GM08714 (cell line): Measurements from ENCODE around the gene CC2D1A.

Source experiments
- H3K4me3 ChIP-seq: fragments of 200-500 bp; sonication (Bioruptor generic); 2 replicates; pipeline ENCODE4 v1.5.1; 2014; ENCODE audit warnings: mild to moderate bottlenecking, low read length, inconsistent platforms
- ZNF274 ChIP-seq: IDR thresholded peaks from 2 replicates; pipeline ENCODE4 v1.6.1; 2012; ENCODE audit warnings: mild to moderate bottlenecking, low read depth, low read length

CC2D1A gene

DNA sequence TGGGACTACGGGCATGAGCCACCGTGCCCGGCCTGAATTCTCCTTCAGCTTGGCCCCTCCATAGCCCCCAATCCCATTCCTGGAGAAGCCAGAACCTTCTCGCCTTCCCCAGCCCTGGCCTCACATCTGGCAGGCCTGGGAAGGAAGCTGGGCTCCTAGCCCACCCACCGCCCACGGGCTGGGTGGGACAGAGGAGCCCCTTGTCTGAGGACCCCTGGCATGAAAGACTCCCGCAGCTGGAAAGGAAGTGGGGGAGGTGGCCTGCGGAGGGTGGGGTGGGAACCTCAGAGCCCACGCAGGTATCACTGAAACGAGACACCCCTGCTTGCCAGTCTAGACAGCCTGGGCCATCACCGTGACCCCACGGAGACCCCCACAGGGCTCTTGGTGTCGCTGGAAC lies 36.7 kb upstream of the CC2D1A start:
- no peak for TF ChIP-seq ZNF274
- H3K4me3 ChIP-seq: no peak overlapping the region

DNA sequence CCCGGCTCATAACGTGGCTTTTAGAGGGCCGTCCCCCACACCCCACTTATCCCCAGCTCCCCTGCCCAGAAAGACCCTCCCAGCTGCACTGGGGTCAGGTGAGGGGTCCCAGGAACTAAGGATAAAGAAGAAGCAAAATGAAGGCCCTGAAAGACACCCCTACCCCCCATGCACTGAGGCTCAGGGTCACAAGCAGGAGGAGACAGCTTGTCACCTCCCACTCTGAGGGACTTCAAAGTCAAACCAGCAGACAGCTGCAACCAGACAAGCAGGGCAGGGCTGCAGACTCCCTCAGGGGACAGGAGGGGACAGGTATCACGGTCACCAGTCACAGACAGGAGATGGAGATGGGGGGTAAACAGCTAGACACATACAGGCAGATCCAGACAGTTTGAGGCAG lies 35.1 kb upstream of the CC2D1A start:
- no peak for TF ChIP-seq ZNF274
- H3K4me3 ChIP-seq: no peak overlapping the region

DNA sequence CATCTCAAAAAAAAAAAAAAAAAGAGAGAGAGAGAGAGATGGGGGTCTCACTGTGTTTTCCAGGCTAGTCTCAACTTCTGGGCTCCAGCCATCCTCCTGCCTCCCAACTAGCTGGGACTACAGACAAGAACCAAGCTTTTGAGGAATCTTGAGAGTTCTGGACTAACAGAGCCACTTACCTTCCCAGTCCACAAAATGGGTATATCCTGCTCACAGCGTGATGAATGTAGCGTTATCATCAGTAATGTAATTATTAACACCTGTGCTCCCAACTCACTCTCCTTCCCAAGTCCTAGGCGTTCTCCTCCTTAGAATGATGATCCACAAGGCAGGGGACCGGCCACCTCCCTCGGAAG lies 33.7 kb upstream of the CC2D1A start:
- H3K4me3 ChIP-seq: no peak overlapping the region

DNA sequence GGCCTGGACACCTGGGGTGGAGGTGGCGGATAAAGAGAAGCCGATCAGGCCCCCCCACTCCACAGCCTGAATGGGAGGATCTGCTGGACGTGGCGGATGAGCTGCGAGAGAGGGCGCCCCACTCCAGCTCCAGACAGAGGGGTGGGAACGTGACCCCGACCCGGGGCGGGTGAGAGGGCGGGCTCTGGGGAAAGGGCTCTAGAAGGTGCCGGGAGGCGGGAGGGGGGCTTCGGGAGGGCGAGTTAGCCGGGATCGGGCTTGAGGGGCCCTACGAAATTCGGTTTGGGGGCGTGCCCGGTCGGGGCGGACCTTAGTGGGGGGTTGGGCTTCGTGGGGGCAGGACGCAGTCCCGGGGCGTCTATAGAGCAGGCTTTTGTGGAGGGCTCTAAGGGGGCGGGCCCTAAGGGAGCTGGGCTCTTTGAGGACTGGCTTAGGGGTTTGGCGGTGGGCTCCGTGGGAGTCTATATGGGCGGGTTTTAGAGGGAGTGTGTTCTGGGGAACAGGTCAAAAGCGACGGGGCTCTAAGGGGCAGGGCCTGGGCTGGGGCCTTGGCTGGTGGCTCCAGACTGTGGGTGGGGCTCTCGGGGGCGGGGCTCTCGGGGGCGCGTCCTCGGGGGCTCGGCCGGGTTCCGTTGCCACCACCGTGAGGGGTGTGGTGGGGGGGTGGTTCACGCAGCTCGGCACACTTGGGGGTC lies 33.2 kb upstream of the CC2D1A start:
- no peak overlapping the region for H3K4me3 ChIP-seq
- TF ChIP-seq ZNF274: no peak

More for the DNA sequence above, 33.7 kb upstream of the CC2D1A start:
- TF ChIP-seq ZNF274: no peak

DNA sequence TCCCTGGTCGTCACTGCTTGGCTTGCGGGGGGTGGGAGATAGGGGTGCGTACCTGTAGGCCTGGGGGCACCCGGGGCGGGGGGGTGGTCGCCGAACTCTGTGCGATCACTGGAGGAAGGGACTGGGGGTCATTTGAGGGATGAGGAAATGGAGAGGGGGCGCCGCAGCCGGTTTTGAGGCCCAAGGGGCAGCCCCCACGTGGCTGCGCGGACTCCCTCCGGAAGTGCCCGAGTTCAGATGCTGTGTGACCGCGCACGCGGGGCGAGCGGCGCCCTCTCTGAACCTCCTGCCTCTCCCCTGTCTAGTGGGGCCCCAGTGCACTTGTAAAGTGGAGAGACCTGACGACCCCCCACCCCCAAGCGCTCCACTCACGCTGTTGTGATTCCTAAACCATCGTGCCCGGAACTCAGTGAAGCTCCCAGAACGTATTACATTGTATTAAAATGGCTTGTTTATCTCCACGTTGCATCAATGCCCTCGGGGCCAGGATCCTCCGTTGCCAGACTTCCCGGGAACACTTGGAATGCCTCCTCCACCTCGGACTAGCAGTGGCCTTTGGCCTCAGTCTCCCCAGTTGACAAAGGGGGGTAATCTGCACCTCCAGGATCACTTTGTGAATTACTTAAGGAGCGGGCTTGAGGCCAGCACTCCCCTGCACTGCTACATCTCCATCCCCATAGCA lies 32.0 kb upstream of the CC2D1A start:
- H3K4me3 ChIP-seq: no peak overlapping the region
- TF ChIP-seq ZNF274: no peak

DNA sequence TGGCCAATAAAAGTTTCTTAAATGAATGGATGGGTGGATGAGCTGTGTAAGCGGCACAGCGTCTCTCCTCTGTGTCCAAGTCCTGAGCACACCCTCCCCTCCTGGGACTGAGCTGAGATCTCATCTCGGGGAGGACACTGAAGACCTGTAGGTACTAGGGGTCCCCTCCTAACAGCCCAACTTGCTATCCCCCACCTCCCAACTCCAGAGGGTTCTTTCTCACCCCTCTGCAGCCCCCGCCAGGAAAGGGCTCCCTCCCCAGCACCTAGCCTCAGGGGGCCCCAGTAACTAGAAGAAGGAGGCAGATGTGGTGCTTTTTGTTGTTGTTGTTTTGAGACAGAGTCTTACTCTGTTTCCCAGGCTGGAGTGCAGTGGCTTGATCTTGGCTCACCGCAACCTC lies 30.2 kb upstream of the CC2D1A start:
- no peak for TF ChIP-seq ZNF274

DNA sequence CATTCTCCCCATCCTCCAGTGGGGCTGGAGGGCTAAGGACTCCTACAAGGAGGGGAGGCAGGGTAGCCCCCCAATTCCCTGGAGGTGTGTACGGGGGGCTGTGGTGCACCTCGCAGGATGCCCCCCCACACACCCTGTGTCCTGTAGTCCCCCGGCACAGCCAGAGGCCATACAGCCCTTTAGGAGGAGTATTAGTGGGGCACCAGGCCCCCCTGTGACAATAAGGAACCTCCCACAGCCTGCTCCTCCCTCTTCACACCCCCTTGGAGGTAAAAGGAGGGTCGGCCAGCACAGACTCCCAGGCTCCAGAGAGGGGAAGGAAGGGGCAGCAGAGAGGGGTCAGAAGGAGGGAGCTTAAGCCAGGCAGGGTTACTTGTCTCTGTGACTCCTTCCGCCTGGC lies 29.2 kb upstream of the CC2D1A start, which contains the start of gene NANOS3:
Gene NANOS3 (plus strand): TSS at position 301 of the 400 bp plus-strand sequence. CDS start 115 bp downstream, outside the sequence.
- no peak for TF ChIP-seq ZNF274
- H3K4me3 ChIP-seq: no peak within 1 kb of the TSS

More for the DNA sequence above, 30.2 kb upstream of the CC2D1A start:
- H3K4me3 ChIP-seq: no peak overlapping the region

DNA sequence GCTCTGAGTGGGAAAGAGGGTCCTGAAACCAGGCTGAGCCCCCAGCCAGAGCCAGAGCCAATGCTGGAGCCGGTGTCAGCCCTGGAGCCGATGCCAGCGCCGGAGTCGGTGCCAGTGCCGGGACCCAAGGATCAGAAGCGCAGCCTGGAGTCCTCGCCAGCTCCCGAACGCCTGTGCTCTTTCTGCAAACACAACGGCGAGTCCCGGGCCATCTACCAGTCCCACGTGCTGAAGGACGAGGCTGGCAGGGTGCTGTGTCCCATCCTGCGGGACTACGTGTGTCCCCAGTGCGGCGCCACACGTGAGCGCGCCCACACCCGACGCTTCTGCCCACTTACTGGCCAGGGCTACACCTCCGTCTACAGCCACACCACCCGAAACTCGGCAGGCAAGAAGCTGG lies 28.7 kb upstream of the CC2D1A start:
- no peak for TF ChIP-seq ZNF274
- H3K4me3 ChIP-seq: no peak overlapping the region

DNA sequence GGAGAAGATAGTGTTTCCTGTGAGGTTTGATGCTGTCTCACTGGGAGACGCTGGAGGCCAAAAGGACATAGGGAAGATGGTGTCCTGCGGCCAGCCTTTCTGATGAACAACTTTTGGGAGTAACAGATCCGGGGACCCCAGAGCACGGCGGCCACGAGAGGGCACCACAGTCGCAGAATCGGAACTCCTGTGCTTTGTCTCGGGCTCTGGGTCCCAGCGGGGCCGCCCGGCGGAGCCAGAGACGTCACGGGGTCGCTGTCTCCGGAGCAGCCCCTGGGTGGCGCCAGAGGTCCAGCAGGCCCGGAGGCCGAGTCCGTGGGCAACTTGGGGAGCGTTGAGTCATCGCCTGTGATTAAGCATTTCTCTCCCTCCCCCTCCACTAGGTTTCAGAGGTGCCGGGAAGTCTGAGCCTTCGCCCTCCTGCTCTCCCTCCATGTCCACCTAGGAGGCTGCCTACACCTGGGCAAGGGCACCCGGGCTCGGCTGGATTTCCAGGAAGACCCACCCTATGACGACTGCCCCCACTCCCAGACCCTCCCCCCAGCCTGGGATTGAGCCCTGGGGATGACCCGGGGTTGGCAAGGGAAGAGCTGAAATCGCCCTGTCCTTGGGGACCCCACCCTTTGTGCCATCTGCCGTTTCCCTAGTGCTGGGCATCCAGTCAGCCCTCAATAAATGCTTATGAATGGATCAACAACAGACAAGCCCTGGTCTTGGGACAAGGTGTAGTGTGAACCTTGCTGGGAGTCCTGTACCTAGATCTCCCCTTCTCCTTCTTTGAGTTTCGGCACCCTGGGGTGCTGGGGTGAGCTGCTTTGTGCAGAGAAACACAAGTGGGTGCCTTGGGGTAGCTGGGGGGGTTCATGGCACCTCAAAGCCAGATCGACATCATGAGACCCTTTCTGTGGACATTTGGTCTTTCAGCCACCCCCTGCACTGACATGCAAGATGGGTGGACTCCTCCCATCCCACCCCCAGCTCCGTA lies 25.6 kb upstream of the CC2D1A start:
- no peak overlapping the region for H3K4me3 ChIP-seq
- no peak for TF ChIP-seq ZNF274

DNA sequence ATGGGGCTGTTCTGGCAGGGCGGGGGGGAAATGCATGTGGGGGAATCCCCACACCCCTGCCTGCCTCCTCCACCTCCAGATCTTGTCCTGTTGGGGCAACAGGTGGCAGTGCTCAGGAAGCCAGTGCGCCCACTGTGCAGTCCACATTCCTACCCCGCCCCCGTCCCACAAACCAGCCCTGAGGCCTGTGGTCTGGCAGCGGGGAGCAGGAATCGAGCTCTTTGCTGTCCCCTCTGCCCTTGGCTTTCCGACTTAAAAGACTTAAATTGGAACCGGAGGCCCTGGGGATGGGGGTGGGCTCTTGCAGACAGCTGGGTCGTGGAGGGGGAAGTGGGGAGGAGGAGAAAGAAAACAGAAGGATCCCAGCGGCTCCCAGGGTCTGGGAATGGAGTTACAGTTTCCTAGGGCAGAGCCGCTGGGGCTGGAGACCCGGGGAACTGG lies 24.7 kb upstream of the CC2D1A start:
- no peak overlapping the region for H3K4me3 ChIP-seq
- no peak for TF ChIP-seq ZNF274

DNA sequence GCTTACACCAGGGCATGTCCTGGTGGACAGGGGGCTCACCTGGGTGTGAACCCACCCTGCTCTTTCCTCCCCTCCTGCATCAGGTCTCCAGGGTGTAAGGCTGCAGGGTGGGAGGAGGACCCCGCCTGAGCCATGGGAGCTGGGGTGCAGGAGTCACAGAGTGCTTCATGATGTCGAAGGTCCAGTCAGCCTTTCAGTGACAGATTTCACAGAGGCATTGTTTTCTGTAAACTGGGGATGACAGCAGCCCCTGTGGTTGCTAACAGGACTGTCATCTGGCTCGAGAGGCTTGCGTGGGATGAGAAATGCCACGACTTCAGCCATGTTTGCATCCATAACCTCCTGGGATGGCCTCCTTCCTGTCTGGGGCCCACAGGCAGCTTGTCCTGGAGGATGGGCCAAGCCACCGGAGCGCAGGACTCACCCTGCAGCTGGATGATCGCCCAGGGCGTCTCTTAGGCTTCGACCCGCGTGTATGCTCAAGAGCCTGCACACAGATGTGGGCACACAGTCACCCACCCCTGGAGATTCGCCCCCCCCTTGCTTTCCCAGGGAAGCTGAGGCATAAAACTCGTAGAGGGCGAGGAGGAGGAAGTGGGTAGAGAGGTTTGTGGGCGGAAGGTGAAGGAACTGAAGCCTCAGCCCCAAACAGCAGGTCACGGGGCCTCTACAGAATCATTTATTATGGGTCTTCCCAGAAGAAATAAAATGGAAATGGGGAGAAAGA lies 24.1 kb upstream of the CC2D1A start:
- TF ChIP-seq ZNF274: no peak

DNA sequence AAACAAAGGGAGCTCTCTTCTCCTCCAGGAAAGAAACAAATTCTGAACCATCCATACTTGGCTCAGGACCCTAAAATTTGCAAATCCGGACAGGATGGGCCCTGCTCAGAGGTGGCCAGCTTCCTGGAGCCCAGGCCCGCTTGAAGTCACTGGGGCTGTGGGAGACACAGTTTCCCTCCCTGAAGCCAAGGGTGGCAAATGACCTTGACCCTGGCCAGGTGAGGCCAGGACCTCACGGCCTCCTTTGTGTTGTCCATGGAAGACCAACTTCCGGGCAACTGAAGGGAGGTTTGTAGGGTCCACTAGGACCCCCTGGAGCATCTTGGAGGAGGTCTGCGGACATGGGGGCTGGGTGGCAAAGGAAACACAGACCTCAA lies 23.6 kb upstream of the CC2D1A start:
- no peak for TF ChIP-seq ZNF274
- no peak overlapping the region for H3K4me3 ChIP-seq

More for the DNA sequence above, 24.1 kb upstream of the CC2D1A start:
- no peak overlapping the region for H3K4me3 ChIP-seq

DNA sequence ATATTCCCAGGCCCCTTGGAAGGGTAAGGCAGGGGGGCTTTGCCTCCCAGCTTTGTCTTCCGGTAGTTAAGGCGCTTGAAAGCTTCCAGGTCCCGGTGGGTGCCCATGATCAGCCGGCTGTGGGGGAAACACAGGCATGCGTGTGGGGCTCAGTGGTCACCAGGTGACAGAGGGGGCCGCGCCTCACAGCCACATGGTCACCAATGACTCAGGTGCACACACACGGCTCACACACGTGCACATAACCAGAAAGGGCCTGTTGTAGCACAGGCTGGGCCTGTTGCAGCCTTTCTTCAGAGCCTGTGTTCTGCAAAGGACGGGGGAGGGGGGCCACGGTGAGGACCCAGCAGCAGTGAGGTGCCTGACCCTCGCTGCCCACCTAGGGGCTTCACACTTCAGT lies 23.2 kb upstream of the CC2D1A start:
- no peak for TF ChIP-seq ZNF274
- no peak overlapping the region for H3K4me3 ChIP-seq

DNA sequence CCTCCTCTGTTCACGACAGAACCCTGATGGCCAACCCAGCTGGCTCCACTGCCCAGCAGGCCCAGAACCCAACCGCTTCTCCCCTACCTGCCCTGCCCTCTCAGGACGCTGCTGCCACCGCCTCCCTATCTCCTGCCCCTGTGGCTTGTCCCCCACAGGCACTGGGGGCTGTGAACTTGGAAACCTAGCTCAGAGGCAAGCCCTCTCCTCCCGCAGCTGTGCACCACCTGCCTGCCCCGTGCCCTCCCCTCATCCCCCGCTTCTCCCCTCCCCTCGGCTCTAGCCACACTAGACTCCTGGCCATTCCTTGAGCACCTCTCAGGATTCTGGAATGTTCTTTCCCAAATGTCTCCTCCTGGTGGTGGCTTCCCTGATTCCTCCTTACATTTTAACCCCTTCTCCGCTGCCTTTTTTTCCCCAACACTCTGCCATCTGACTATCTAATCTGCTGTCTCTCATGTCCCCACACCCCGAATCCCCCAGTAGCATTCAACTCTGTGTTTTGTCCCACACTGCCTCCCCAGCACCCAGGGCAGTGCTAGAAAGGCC lies 22.4 kb upstream of the CC2D1A start:
- no peak for TF ChIP-seq ZNF274
- no peak overlapping the region for H3K4me3 ChIP-seq
